ENCODE data around the gene ZFX.
"Not testable (repeated sequence)": the region's sequence is repeated elsewhere in the genome, so short reads cannot be mapped to it uniquely, and the experiment has no call there.

ZFX gene

DNA sequence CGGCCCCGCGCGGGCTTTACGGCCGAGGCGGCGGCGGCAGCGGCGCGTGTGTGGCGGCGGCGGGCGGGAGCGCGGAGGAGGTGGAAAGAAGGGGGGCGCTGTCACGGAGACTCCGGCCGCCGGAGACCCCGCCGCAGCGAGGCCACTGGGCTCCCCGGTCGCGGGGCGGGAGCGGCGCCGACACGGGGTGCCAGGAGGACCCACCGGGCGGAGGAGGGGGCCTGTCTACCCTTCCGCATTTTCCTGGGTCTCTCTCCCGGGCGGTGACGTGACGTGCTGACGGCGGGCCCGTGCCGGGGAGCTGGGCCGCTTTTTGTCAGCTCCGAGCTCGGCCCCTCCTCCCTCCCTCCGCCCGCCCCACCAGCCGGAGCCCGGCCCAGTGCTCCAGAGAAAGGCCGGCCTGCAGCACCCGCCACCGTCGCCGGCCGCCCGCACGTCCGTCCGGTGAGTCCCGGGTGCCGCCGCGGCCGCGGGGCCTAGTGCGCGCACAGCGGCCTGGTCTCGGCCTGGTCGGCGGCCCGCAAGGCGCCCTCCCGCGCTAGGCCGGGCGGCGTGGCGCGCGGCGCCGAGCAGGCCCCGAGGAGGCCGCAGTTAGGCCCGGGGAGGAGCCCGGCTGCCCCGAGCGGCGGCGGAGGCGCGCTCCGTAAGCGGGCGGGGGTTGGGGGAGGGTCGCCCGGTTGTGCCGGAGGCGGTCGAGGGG, at the start of gene ZFX:
Gene ZFX (plus strand): TSS at position 379 of the 700 bp plus-strand sequence. CDS start 23,014 bp downstream, outside the sequence.
- DNase-seq (ENCODE audit: insufficient read length, low spot score) (no peak), FAIRE-seq (peak; percentile 58)

DNA sequence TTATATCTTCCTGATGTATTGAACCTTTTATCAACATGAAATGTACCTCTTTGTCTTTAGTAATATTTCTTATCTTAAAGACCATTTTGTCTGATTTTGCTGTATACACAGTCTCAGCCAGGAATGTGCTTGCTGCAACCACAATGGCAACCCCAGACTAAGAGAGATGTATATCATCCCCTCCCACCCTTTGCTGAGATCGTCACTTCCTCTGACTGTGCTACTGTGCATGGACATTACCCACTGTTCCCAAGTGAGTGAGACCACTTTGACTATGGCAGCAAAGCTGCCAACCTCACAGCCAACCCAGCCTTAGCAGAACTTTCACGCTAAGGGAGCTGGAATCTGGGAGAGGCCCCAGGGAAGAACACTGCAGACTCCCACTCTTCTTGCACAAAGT, 48.8 kb upstream of the ZFX start:
- DNase-seq (ENCODE audit: insufficient read length, low spot score), result peak; percentile 72
- FAIRE-seq, result peak; percentile 99

DNA sequence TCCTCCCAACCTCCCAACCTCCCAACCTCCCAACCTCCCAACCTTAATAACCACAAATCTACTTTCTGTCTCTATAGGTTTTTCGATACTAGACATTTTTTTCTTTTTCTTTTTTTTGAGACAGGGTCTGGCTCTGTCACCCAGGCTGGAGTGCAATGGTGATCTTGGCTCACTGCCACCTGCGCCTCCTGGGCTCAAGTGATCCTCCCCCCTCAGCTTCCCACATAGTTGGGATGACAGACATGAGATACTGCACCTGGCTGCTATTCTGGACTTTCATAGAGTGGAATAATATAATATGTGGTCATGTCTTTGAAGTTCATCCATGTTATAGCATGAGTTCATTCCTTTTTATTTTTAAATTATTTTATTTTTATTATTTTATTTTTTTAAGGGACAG, 39.5 kb upstream of the ZFX start:
- DNase-seq (ENCODE audit: insufficient read length, low spot score), result no peak
- FAIRE-seq, result no peak

GRCh38 chrX:24113181-24113580, 36.3 kb upstream of the ZFX start:
- DNase-seq (ENCODE audit: insufficient read length, low spot score) (no peak), FAIRE-seq (peak; percentile 74)

DNA sequence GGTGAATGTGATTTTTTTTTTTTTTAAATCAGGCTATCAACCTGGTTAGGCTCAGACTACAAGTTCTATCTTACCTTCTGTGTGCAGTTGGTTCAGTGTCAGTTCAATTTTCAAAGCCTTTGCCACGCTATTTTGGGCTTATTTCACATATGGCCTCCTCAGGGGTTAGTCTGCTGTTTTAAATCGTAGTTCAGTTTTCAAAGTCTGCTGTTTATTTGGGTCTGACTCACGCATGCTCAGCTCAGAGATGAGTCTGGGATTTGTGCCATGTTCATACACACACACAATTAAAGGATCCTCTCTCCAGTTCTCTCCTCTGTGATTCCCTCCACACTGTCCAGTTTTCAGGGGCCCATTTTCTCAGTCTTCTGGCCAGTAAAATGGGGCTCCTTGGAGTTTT, 32.3 kb upstream of the ZFX start:
- DNase-seq (ENCODE audit: insufficient read length, low spot score), result peak; percentile 76
- FAIRE-seq, result peak; percentile 80

DNA sequence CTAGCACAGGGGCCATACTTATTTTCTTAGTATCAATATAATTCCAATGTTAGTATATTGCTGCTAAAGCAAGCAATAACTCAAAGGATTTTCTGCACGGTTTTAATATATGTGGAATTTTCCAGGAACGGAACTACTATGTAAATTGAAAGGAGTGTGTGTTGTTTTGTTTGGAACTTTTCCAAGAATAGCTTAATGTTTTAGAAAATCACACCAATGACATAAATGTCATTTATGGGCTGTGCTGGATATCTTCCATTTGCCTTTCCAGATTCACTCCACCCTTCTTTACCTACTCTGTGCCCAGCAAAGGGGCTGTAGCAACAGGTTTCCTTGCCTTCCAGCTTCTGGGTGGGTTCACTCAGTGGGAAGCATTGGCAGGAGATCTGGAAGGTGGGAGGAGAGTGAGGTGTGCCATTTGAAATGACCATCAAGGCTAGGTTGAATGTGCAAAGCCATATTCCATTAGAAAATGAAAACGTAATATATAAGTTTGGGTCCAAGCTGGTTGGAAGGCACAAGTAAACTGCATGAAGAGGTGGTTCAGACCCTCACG, 25.2 kb upstream of the ZFX start:
- FAIRE-seq, result no peak
- no peak for DNase-seq (ENCODE audit: insufficient read length, low spot score)

GRCh38 chrX:24125028-24125612, 24.4 kb upstream of the ZFX start:
- peak; percentile 59 for FAIRE-seq
- no peak for DNase-seq (ENCODE audit: insufficient read length, low spot score)

GRCh38 chrX:24131476-24131875, 18.1 kb upstream of the ZFX start:
- FAIRE-seq (peak; percentile 95), DNase-seq (ENCODE audit: insufficient read length, low spot score) (no peak)

DNA sequence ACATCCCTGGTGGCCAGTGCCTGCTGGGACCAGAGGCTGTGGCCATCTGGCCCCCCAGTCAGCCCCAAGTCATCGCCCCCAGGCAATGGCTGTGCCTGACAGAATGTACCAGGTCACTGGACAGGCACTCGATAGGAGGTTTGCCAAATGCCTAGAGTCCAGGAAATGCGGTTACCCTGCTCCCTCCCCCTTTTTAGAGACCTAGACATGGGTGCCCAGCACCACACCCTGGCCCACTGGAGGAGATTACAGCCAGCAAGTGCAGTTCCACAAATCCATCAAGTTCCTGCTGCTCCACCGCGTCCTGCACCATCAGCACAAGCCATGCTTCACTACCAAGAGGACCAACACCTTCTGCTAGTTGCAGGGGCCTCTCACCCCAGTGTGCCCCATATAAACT, 16.2 kb upstream of the ZFX start:
- peak; percentile 99 for FAIRE-seq

DNA sequence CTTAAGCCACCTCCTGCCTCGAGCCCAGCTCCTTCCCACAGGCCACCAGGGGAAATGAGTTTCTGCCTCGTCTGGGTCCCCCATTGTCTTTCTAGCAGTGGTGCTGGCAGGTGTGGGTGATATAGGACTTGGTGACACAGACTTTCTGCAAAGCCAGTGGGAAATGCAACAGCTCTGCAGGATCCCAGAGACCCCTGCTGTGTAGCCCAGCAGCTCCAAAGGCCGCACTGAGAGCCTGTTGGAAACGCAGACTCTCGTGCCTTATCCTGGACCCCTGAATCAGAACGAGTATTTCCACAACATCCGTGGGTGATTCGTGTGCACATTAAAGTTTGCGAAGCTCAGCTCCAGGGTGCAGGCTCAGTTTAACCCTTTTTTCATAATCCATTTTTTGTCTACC, 13.8 kb upstream of the ZFX start:
- DNase-seq (ENCODE audit: insufficient read length, low spot score), result not testable (repeated sequence)
- FAIRE-seq, result peak; percentile 98

More for the DNA sequence above, 16.2 kb upstream of the ZFX start:
- peak; percentile 84 for DNase-seq (ENCODE audit: insufficient read length, low spot score)

DNA sequence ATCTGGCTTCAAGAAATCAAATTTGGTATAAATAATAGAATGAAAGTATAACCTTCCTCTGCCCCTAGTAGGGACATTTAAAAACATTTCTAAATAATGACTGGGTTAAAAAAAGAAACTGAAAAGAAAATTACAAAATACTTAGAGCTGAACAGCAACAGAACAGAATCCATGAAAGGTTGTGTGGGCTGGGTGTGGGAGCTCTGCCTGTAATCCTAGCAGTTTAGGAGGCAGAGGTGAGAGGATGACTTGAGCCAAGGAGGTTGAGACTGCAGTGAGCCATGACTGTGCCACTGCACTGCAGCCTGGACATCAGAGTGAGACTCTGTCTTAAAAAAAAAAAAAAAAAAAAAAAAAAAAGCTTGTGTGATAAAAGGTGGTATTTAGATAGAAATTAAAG, 12.3 kb upstream of the ZFX start:
- DNase-seq (ENCODE audit: insufficient read length, low spot score) (no peak), FAIRE-seq (peak; percentile 72)

- FAIRE-seq; DNase-seq (ENCODE audit: insufficient read length, low spot score): not testable (repeated sequence)
Observed at GRCh38 chrX:24143982-24144381, 5.5 kb upstream of the ZFX start.

DNA sequence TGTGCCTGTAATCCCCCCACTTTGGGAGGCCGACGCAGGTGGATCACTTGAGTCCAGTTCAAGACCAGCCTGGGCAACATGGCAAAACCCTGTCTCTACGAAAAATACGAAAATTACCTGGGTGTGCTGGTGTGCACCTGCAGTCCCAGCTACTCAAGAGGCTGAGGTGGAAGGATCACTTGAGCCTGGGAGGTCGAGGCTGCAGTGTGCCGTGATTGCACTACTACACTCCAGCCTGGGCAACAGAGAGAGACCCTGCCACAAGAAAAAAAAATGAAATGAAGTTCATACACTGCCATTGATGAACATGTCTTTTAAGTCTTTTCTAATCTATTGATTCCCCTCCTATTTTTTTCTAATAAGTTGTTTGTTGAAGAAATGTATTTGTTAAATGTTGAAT, 5.0 kb upstream of the ZFX start:
- FAIRE-seq (no peak), DNase-seq (ENCODE audit: insufficient read length, low spot score) (no peak)

GRCh38 chrX:24145303-24146186, 4.0 kb upstream of the ZFX start:
- FAIRE-seq (peak; percentile 89), DNase-seq (ENCODE audit: insufficient read length, low spot score) (peak; percentile 68)

DNA sequence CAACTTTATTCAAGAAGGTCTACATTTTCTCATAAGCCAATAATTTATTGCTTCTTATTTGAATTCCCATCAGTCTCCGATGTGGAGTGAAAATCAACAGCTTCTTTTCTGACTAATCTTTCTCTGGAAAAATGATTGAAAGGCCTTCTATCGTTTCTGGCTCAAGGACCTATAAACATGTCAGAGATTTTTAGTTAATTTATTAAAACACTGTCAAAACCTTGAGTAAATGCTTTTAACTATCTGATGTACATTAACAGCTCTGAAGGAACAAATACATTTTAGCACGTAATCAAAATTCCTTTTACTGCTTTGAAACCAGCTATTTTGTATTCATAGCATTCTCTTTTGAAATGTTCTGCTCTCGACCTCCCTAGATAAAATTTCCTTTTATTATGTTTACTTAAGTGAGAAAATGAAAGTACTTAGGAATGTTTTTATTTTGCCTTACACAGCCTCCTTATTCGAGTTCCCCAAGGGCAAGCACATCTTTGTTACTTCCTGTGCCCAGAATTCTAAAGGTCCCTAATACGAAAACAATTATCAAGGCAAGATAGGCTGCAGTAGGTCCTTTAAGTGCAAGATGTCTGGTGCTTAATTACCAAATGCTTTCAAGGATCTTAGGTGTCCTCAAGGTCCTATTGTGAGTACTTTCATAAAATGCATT, 3.1 kb upstream of the ZFX start:
- DNase-seq (ENCODE audit: insufficient read length, low spot score) (no peak), FAIRE-seq (peak; percentile 80)

DNA sequence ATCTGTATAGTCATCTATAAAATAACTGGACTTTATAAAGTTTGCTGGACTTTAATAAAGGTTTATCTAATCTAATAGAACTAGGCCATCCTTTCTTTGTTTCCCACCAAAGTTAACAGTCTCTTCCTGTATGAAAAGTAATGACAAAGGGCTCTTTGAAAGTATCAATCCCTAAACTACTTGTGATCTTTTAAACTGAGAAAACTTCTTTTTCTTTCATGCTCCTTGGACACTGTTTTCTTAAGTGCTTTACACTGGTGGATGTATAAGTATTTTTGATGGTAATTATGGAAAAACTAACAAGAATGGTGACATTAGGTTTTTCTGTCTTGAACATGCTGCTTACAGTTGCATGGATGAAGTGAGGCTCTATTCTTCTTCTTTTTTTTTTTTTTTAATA, 2.4 kb upstream of the ZFX start:
- DNase-seq (ENCODE audit: insufficient read length, low spot score), result no peak
- no peak for FAIRE-seq

DNA sequence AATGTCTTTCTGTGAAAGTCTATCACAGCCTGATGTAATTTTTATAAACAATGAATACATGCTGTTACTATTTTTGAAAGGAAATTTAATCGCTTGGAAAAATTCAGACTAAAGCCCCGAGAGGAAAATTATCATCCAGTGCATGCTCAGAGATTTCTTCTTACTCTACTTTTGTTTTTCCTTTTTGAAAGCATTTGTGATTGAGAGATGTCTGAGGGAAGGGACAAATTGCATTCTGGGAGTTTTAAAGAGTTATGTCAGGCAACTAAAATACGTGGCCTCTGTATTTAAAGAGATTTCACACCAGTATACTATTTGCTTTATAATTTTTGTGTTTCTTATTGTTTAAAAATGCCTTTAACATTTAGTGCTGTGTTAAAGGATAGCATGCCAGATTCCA, 1.4 kb upstream of the ZFX start:
- no peak for FAIRE-seq
- no peak for DNase-seq (ENCODE audit: insufficient read length, low spot score)

DNA sequence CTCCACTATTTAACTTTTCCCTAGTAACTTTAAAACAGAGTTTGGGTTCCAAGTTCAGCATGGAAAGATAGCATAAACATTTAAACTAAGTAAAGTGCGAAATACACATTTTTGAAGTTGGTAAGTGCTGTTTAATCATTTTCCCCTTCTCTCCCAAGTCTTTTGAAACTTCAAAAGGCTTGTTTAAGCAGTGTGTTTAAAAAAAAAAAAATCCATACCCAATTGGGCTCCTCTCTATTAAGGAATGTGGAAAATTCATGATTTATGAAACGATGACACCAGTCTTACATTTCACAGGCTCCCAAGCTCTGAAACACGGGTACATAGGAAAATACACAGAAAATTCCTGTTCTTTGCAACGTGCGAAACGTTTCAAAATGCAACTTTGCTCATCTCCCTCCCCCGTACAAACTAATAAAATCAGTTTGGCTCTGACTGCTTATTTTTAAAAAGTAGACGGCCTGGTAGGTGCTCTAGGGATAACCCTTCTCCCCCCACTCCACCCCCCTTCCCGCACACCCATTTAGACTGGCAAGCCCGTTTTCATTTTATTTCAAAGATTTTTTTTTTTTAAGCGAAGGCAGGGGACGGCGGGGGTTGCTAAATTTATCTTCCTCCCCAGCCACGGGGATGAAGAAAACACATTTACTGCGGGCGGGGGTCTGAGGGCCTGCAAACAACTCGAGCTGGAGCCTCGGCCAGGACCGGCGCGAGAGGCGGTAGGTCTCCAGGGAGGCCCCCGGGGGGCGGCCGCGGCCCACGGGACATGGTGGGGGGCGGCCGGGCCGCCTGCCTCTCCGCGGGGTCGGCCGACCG, 786 bp upstream of the ZFX start:
- FAIRE-seq, result peak; percentile 23
- peak; percentile 67 for DNase-seq (ENCODE audit: insufficient read length, low spot score)

GRCh38 chrX:24150051-24150790, 692 bp downstream of the ZFX start:
- peak; percentile 100 for FAIRE-seq
- peak; percentile 92 for DNase-seq (ENCODE audit: insufficient read length, low spot score)
